Activated gamma-delta T cell treated with anti-CD3 and anti-CD28 coated beads, Interleukin-2, amount 50 U/mL, for 16 hours (primary cell): ENCODE data around the gene PIH1D1.

ENCODE experiments used
- DNase-seq: peaks from one replicate; pipeline ENCODE4 v3.0.0-alpha.2; 2020; ENCODE audit warnings: low read depth

The PIH1D1 gene

GRCh38 chr19:49420227-49420626, 31.4 kb downstream of the PIH1D1 start:
- DNase-seq = no peak

GRCh38 chr19:49419173-49419572, 32.4 kb downstream of the PIH1D1 start:
- no peak for DNase-seq

GRCh38 chr19:49418511-49418910, 33.1 kb downstream of the PIH1D1 start:
- DNase-seq = no peak

- no peak for DNase-seq
These were observed 34.5 kb downstream of the PIH1D1 start for GRCh38 chr19:49417088-49417487.

- DNase-seq = no peak
These were observed 35.8 kb downstream of the PIH1D1 start for GRCh38 chr19:49415810-49416200.

- no peak for DNase-seq
These were observed 36.4 kb downstream of the PIH1D1 start for GRCh38 chr19:49415102-49415809.

- DNase-seq = no peak
These were observed 37.4 kb downstream of the PIH1D1 start for GRCh38 chr19:49414256-49414655.

GRCh38 chr19:49413348-49413747, 38.3 kb downstream of the PIH1D1 start:
- DNase-seq = no peak

- DNase-seq = no peak
These were observed 39.8 kb downstream of the PIH1D1 start for GRCh38 chr19:49411681-49412326.

- no peak for DNase-seq
These were observed 42.1 kb downstream of the PIH1D1 start for GRCh38 chr19:49409441-49410029.

- no peak for DNase-seq
These were observed 42.7 kb downstream of the PIH1D1 start for GRCh38 chr19:49408816-49409440.

- no peak for DNase-seq
These were observed 44.1 kb downstream of the PIH1D1 start for GRCh38 chr19:49407482-49408015.

GRCh38 chr19:49407079-49407478, 44.5 kb downstream of the PIH1D1 start:
- no peak for DNase-seq

- DNase-seq = no peak
These were observed 48.0 kb downstream of the PIH1D1 start for GRCh38 chr19:49403404-49404187.

GRCh38 chr19:49400029-49400428, 51.6 kb downstream of the PIH1D1 start:
- no peak for DNase-seq

GRCh38 chr19:49398931-49399330, 52.7 kb downstream of the PIH1D1 start:
- DNase-seq = no peak

- DNase-seq = no peak
These were observed 53.5 kb downstream of the PIH1D1 start for GRCh38 chr19:49398001-49398615.

GRCh38 chr19:49396738-49397505, 54.7 kb downstream of the PIH1D1 start:
- no peak for DNase-seq
